GM12872 (cell line): ENCODE results near the gene CEBPB.

Source experiments
- TF ChIP-seq, protein P1 (sequence below): IDR thresholded peaks from 3 replicates; pipeline ENCODE4 v1.5.1; 2011; ENCODE audit warnings: low read depth, mild to moderate bottlenecking, low read length, moderate library complexity; ENCODE audit not compliant: insufficient read depth

The CEBPB gene

GRCh38 chr20:50234288-50234687 lies 43.7 kb downstream of the CEBPB start:
- TF ChIP-seq, protein P1, sequence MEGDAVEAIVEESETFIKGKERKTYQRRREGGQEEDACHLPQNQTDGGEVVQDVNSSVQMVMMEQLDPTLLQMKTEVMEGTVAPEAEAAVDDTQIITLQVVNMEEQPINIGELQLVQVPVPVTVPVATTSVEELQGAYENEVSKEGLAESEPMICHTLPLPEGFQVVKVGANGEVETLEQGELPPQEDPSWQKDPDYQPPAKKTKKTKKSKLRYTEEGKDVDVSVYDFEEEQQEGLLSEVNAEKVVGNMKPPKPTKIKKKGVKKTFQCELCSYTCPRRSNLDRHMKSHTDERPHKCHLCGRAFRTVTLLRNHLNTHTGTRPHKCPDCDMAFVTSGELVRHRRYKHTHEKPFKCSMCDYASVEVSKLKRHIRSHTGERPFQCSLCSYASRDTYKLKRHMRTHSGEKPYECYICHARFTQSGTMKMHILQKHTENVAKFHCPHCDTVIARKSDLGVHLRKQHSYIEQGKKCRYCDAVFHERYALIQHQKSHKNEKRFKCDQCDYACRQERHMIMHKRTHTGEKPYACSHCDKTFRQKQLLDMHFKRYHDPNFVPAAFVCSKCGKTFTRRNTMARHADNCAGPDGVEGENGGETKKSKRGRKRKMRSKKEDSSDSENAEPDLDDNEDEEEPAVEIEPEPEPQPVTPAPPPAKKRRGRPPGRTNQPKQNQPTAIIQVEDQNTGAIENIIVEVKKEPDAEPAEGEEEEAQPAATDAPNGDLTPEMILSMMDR, result no peak

- TF ChIP-seq, protein P1, result no peak
Measured at GRCh38 chr20:50237349-50237748, 46.7 kb downstream of the CEBPB start.

- TF ChIP-seq, protein P1, result no peak
Measured at GRCh38 chr20:50238081-50238800, 47.6 kb downstream of the CEBPB start.

DNA sequence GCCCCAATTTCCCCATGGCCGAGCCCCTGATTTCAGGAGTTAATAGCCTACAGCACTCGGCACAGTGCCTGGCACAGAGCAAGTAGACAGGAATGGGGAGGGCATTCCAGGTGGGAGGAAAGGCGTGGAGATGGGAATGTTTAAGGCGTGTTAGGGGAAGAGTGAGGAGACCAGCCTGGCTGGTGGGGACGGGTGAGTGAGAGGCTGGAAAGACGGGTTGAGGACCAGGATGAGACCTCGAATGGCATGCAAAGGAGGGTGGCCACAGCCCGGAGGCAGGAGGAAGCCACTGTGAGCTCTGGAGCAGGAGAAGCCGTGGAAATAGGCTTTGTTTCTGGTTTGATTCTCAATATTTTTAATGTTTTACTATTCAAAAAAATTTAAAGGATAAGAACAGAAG lies 49.5 kb downstream of the CEBPB start:
- TF ChIP-seq, protein P1, result no peak

DNA sequence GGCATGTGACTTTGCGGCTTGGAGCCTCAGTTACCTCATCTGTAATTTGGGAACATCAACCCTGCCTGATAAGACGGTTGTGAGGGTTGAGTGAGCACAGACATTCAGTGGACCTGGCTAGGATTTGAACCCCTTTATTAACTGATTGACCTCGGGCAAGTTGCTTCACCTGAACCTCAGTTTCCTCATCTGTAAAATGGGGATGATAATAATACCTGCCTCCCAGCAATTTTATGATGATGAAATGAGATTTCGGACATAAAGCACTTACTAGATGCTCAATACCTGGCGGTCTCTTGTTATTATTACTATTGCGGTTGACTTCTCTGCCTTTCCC lies 51.5 kb downstream of the CEBPB start:
- TF ChIP-seq, protein P1, result no peak
